ENCODE data around the gene SLC4A5. TPM values are rescaled to one million over a fixed set of nuclear protein-coding genes. Genes with fewer than 3 reads are reported as not detected.
A peak's percentile ranks its signal among the peaks of the same experiment; 100 is the strongest.

Gene SLC4A5
- total RNA-seq, 1 experiment from 2014 or later = 0.70 TPM

DNA sequence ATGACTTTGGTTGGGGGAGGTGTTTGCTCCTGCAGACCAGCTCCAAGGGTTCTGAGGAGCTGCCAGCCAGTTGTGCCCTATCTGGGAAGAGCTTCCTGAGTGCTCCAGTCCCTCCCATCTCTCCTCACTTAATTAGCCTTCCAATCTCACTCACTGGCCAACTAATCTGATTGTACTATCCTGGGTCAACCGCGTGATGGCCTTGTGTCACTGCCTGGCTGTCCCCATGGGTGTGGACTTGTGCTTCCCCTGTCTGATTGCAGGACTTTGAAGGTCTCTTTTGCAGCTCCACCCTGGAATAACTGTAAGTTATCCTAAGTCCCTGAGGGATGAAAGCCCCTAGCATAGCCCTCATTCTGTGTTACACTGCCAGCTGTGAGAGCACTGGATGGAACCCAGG, 65.0 kb downstream of the SLC4A5 start:
- Mint-ChIP-seq H3K4me3 (ENCODE audit: unreplicated experiment) (no peak overlapping the region), H3K27me3 (ENCODE audit: insufficient read depth, unreplicated experiment) (peaks cover 46% of the 10 kb centered on the region), H3K4me1 (ENCODE audit: insufficient read depth, unreplicated experiment) (no peaks in the 10 kb centered on the region), H3K27ac (ENCODE audit: low read depth, unreplicated experiment) (no peak overlapping the region), H3K9me3 (ENCODE audit: unreplicated experiment) (no peaks in the 10 kb centered on the region), H3K36me3 (ENCODE audit: insufficient read depth, unreplicated experiment) (no peaks in the 10 kb centered on the region)
- no peak for TF ChIP-seq CTCF (IDR thresholded peaks at IDR 0.05; ENCODE audit: unreplicated experiment)
- intact Hi-C loops (cut with micrococcal nuclease) = no loop called here
- ChIA-PET POLR2A (no interaction called here), CTCF (interaction anchor here (0.6 to 1.2 kb wide), 6 partner anchors 10 to 124 kb away, joined by 3 to 5 read pairs (median 3); no protein-coding TSS in a partner anchor)
- BruUV-seq (replicated peaks) = no TSS peak
- DNase-seq (ENCODE audit: unreplicated experiment) = no peak

DNA sequence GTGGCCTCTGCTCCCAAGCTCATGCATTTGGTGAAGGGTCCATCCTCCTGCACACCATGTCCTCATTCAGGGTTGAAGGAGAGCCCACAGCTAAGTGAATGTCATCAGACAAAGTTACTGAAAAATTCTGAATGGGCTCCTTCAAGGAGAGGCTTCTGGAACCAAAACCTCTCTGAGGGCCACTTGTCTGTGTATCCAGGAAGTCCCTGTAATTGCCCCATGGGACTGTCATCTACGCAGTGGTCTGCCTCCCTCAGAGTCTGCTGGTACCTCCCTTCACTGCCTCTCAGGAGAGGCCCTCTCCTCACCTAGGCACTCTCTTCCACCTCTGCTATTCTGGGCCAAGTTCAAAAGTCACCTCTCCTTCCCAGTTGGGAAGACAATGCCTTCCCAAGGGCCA, 68.0 kb downstream of the SLC4A5 start:
- Mint-ChIP-seq H3K27me3 (ENCODE audit: insufficient read depth, unreplicated experiment) (peaks cover 43% of the 10 kb centered on the region), H3K9me3 (ENCODE audit: unreplicated experiment) (no peaks in the 10 kb centered on the region), H3K36me3 (ENCODE audit: insufficient read depth, unreplicated experiment) (no peaks in the 10 kb centered on the region), H3K27ac (ENCODE audit: low read depth, unreplicated experiment) (no peak overlapping the region), H3K4me1 (ENCODE audit: insufficient read depth, unreplicated experiment) (no peaks in the 10 kb centered on the region), H3K4me3 (ENCODE audit: unreplicated experiment) (no peak overlapping the region)
- no TSS peak for BruUV-seq (replicated peaks)
- CTCF ChIA-PET = no interaction called here
- no peak for DNase-seq (ENCODE audit: unreplicated experiment)
- TF ChIP-seq CTCF (IDR thresholded peaks at IDR 0.05; ENCODE audit: unreplicated experiment) = no peak
- intact Hi-C loops (cut with micrococcal nuclease) = no loop called here
- POLR2A ChIA-PET = no interaction called here

GRCh38 chr2:74269667-74270066, 73.5 kb downstream of the SLC4A5 start:
- CTCF ChIA-PET = interaction anchor here (1.2 to 2.2 kb wide), 3 partner anchors 8 to 185 kb away, joined by 3 to 8 read pairs (median 7); partner anchors contain the start of gene INO80B
- BruUV-seq (replicated peaks) = no TSS peak
- DNase-seq (ENCODE audit: unreplicated experiment) = no peak
- H3K9me3 Mint-ChIP-seq (ENCODE audit: unreplicated experiment) = no peaks in the 10 kb centered on the region
- H3K36me3 Mint-ChIP-seq (ENCODE audit: insufficient read depth, unreplicated experiment) = no peaks in the 10 kb centered on the region
- POLR2A ChIA-PET = no interaction called here
- intact Hi-C loops (cut with micrococcal nuclease) = loop anchor here (5.0 kb wide), 1 partner anchor 123 kb away; no protein-coding TSS in a partner anchor
- no peak overlapping the region for H3K27ac Mint-ChIP-seq (ENCODE audit: low read depth, unreplicated experiment)
- H3K4me3 Mint-ChIP-seq (ENCODE audit: unreplicated experiment) = no peak overlapping the region
- no peaks in the 10 kb centered on the region for H3K27me3 Mint-ChIP-seq (ENCODE audit: insufficient read depth, unreplicated experiment)
- TF ChIP-seq CTCF (IDR thresholded peaks at IDR 0.05; ENCODE audit: unreplicated experiment) = no peak
- H3K4me1 Mint-ChIP-seq (ENCODE audit: insufficient read depth, unreplicated experiment) = no peaks in the 10 kb centered on the region

DNA sequence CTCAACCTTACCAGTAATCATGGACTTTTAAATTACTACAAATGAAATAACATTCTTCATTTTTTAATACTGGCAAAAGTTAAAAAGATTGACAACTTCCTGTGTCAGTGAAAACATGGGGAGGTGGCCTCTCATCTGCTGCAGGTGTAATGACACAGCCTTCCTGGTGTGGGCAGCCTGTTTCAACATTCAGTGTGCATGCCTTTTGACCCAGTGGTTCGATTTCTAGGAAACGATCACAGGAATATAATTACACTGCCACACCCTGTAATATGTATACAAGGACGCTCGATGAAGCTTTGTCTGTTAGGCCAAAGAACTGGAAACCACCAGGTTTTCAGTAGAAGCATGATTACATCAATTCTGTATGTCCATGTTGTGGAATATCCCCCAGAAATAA, 76.1 kb downstream of the SLC4A5 start:
- Mint-ChIP-seq H3K27me3 (ENCODE audit: insufficient read depth, unreplicated experiment) (no peaks in the 10 kb centered on the region), H3K4me3 (ENCODE audit: unreplicated experiment) (no peak overlapping the region), H3K4me1 (ENCODE audit: insufficient read depth, unreplicated experiment) (no peaks in the 10 kb centered on the region), H3K36me3 (ENCODE audit: insufficient read depth, unreplicated experiment) (no peaks in the 10 kb centered on the region), H3K27ac (ENCODE audit: low read depth, unreplicated experiment) (no peak overlapping the region), H3K9me3 (ENCODE audit: unreplicated experiment) (no peaks in the 10 kb centered on the region)
- BruUV-seq (replicated peaks) = no TSS peak
- CTCF ChIA-PET = interaction anchor here (0.7 to 2.0 kb wide), 5 partner anchors 17 to 114 kb away, joined by 3 to 8 read pairs (median 4); no protein-coding TSS in a partner anchor
- intact Hi-C loops (cut with micrococcal nuclease) = loop anchor here (1.0 to 5.0 kb wide), 2 partner anchors 67 to 125 kb away; no protein-coding TSS in a partner anchor
- peak; percentile 40 for TF ChIP-seq CTCF (IDR thresholded peaks at IDR 0.05; ENCODE audit: unreplicated experiment)
- DNase-seq (ENCODE audit: unreplicated experiment) = peak; percentile 63
- POLR2A ChIA-PET = no interaction called here
